Femur (tissue), 1 donor: ENCODE results near the gene SORBS2.
A peak's percentile ranks its signal among the peaks of the same experiment; 100 is the strongest.

Experiments
- DNase-seq: peaks from one replicate; pipeline ENCODE4 v3.0.0-alpha.2; 2017

The SORBS2 gene

DNA sequence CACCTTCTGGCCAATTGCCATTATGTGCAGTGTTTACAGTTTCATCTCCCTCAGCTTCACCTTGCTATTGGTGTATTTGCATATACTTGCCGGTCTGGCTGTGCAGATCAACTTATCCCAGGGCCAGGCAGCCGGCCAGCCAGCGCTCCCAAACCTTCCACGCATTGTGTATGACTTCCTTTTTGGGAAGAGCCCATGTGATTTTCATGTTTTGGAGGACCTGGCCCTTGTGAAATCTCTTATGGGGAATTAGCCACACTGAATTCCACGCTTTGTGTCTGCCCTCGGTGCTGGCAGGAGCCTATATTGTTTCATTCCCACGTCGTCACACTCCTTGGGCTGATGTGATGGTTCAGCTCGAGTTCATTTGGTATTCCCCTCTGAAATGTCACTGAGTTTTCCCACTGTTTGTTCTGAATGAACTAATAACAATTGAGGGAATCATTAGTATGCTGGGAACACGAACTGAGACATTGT lies 270.7 kb downstream of the SORBS2 start:
- DNase-seq, result peak; percentile 54

DNA sequence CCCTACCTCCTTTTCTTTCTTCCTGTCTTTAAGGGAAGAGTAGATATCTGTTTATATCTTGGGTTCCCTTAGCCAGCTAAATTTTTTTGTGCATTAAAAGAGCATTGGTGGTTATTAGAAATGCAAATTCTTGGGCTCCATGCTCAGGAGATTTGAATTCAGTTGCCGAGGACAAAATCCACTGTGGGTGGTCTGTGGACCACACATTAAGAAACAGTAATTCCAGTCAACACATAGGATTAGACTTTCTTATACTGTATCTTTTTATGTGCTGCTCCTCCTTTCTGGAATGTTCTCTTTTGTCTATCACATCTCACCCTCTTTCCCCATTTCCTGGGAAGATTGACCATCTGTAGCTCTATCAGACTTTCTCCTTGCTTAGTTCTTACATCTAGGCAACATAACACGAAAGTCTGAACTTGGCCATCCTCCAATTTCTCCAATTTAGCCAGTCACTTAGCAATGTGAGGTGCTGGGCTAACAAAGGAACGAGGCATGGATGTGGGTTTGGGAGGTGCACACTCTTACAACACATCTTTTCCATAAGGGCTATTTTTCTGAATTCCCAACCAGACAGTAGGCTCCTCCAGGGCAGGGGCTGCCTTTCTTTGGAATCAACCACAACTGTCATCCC lies 271.4 kb downstream of the SORBS2 start:
- DNase-seq, result no peak

DNA sequence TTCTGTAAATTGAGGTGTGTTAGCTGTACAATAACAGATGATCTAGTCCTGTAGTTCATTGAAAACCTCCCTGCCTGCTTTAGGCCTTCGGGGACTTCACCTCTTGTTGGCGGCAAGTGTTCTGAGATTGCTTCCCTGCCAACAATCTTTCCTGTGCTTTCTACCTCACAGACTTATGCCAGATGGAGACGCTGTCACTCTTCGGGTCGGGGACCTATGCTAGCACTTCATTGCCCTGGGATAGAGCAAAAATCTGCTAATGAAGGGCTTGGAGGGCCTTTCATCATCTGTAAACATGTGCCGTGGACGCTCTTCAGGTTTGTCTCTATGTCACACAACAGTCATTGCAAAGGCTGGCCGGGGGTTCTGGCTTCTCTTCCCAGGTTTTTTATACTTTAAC lies 272.0 kb downstream of the SORBS2 start:
- DNase-seq, result no peak

DNA sequence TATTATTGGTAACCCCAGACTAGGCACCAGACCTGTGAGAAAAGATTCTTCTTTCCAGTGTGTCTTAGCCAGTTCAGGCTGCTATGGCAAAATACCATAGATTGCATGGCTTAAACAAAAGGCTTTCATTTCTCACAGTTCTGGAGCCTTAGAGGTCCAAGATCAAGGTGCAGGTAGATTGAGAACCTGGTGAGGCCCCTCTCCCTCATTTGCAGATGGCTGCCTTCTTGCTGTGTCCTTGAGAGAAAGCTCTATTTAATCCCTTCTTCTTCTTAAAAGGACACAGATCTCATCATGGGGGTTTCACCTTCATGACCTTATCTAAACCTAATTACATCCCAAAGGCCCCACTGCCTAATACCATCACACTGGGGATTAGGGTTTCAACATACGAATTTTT lies 273.2 kb downstream of the SORBS2 start:
- DNase-seq, result no peak

DNA sequence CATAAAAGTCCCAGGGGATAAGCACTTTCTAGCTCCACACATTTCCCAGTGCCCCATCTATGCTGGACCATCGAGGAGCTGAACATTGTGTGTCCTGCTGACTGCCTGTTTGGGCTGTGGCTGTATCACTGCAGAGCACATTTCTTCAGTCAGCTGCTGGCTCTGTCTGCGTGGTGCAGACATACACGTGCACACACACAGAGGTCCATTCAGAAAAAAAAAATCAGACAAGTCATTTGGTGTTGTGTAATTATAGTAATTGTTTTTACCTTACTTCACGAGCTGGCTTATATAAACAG lies 275.6 kb downstream of the SORBS2 start:
- peak; percentile 33 for DNase-seq

DNA sequence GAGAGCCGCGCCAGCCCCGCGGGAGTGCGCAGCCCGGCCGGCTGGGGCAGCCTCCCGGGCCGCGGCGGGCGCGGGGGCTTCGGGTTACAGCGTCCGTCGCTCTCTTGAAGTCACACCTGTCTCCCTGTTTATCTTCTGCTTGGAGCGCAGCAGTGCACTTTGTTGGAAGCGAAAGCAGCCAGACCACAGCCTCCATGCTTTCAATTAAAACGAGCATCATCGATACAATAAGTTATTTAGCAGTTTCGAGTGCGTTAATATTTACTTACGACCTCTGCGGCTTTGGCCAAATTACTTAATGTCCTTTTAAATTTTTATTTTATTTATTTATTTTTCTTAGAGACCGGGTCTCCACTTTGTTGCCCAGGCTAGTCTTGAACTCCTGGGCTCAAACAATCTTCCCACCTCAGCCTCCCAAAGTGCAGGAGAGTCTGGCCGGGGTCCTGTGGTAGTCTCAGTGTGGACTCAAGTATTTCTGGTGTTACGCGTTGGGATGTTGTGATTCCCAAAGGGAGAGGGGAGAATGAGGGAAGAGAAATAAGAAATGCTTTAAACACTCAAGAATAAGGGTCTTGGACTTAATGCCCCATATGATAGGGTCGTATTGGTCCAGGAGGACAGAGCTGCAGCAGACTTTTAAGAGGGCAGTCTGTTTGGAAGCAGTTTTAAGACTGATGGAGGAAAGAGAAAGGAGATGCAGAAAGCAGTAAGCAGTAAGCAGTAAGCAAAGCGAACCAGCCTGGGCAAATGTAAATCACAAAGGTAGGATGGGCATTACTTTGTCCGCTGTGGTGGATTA lies 276.2 kb downstream of the SORBS2 start:
- DNase-seq, result no peak
